Trophoblast cell (in vitro differentiated cells and primary cell): ENCODE measurements around the gene SLIT1.

ENCODE experiments used
- DNase-seq, 2 donors: peaks; one replicate each; pipeline ENCODE4 v3.0.0-alpha.2; 2016
- H2AFZ ChIP-seq: 2 replicates; pipeline ENCODE4 v1.6.1; 2013; ENCODE audit warnings: low read length, moderate library complexity, mild to moderate bottlenecking; ENCODE audit not compliant: insufficient read depth, poor library complexity
- H2AK5ac ChIP-seq: 2 replicates; pipeline ENCODE4 v1.6.1; 2013; ENCODE audit warnings: mild to moderate bottlenecking, low read length
- H2BK120ac ChIP-seq: 2 replicates; pipeline ENCODE4 v1.6.1; 2013; ENCODE audit warnings: low read length, mild to moderate bottlenecking, moderate library complexity; ENCODE audit not compliant: insufficient read depth, poor library complexity
- H2BK12ac ChIP-seq: 2 replicates; pipeline ENCODE4 v1.6.1; 2013; ENCODE audit warnings: mild to moderate bottlenecking, low read length, moderate library complexity
- H2BK5ac ChIP-seq: 2 replicates; pipeline ENCODE4 v1.6.1; 2013; ENCODE audit warnings: low read length, low read depth, moderate library complexity, mild to moderate bottlenecking; ENCODE audit not compliant: poor library complexity
- H3K14ac ChIP-seq: 2 replicates; pipeline ENCODE4 v1.6.1; 2013; ENCODE audit warnings: mild to moderate bottlenecking, low read length
- H3K18ac ChIP-seq: 2 replicates; pipeline ENCODE4 v1.6.1; 2013; ENCODE audit warnings: mild to moderate bottlenecking, low read length
- H3K23ac ChIP-seq: 2 replicates; pipeline ENCODE4 v1.6.1; 2013; ENCODE audit warnings: low read length
- H3K27ac ChIP-seq: 2 replicates; pipeline ENCODE4 v1.5.1; 2013; ENCODE audit warnings: low read depth, mild to moderate bottlenecking, inconsistent platforms, low read length, moderate library complexity
- H3K27me3 ChIP-seq: 2 replicates; pipeline ENCODE4 v1.6.1; 2013; ENCODE audit warnings: inconsistent platforms, mild to moderate bottlenecking, low read length, moderate library complexity; ENCODE audit not compliant: insufficient read depth
- H3K36me3 ChIP-seq, 2 experiments: 1 replicate in 1 of 2; 2 replicates in 1 of 2; pipeline ENCODE4 v1.6.1; 2013; ENCODE audit warnings: low read length in 2 of 2, mild to moderate bottlenecking in 2 of 2, moderate library complexity in 1 of 2; ENCODE audit not compliant: insufficient read depth in 2 of 2, control insufficient read depth in 1 of 2
- H3K4ac ChIP-seq: 2 replicates; pipeline ENCODE4 v1.6.1; 2013; ENCODE audit warnings: low read depth, mild to moderate bottlenecking, low read length, moderate library complexity
- H3K4me1 ChIP-seq, 2 experiments: 1 replicate in 1 of 2; 2 replicates in 1 of 2; pipeline ENCODE4 v1.6.1; 2013; ENCODE audit warnings: low read length in 2 of 2, mild to moderate bottlenecking in 2 of 2, moderate library complexity in 1 of 2; ENCODE audit not compliant: insufficient read depth in 2 of 2, control insufficient read depth in 1 of 2
- H3K4me2 ChIP-seq: 2 replicates; pipeline ENCODE4 v1.6.1; 2013; ENCODE audit warnings: inconsistent platforms, mild to moderate bottlenecking, low read length, moderate library complexity
- H3K4me3 ChIP-seq: 2 replicates; pipeline ENCODE4 v1.5.1; 2013; ENCODE audit warnings: mild to moderate bottlenecking, low read depth, low read length, inconsistent platforms
- H3K79me1 ChIP-seq: one replicate; pipeline ENCODE4 v1.6.1; 2013; ENCODE audit warnings: low read length
- H3K79me2 ChIP-seq: 2 replicates; pipeline ENCODE4 v1.6.1; 2013; ENCODE audit warnings: low read length, mild to moderate bottlenecking; ENCODE audit not compliant: control insufficient read depth, insufficient read depth, poor library complexity
- H3K9ac ChIP-seq: 2 replicates; pipeline ENCODE4 v1.6.1; 2013; ENCODE audit warnings: mild to moderate bottlenecking, low read length
- H3K9me3 ChIP-seq: 2 replicates; pipeline ENCODE4 v1.6.1; 2013; ENCODE audit warnings: low read depth, mild to moderate bottlenecking, control low read depth, inconsistent platforms, low read length; ENCODE audit not compliant: insufficient read depth
- H4K12ac ChIP-seq: 2 replicates; pipeline ENCODE4 v1.6.1; 2013; ENCODE audit warnings: low read depth, mild to moderate bottlenecking, low read length, moderate library complexity
- H4K8ac ChIP-seq: 2 replicates; pipeline ENCODE4 v1.6.1; 2013; ENCODE audit warnings: low read depth, mild to moderate bottlenecking, low read length, moderate library complexity
- H4K91ac ChIP-seq: one replicate; pipeline ENCODE4 v1.6.1; 2013; ENCODE audit warnings: low read depth, mild to moderate bottlenecking, low read length, moderate library complexity
- WGBS: extraction: QIAGEN DNeasy Blood & Tissue Kit; methylation state at CpG from one replicate; pipeline ENCODE4 v1.1.7; 2013; ENCODE audit warnings: missing lambda C conversion rate; ENCODE audit not compliant: insufficient read length, insufficient coverage; ENCODE audit errors: extremely low coverage; 5-methylcytosine and 5-hydroxymethylcytosine counted together

The SLIT1 gene

DNA sequence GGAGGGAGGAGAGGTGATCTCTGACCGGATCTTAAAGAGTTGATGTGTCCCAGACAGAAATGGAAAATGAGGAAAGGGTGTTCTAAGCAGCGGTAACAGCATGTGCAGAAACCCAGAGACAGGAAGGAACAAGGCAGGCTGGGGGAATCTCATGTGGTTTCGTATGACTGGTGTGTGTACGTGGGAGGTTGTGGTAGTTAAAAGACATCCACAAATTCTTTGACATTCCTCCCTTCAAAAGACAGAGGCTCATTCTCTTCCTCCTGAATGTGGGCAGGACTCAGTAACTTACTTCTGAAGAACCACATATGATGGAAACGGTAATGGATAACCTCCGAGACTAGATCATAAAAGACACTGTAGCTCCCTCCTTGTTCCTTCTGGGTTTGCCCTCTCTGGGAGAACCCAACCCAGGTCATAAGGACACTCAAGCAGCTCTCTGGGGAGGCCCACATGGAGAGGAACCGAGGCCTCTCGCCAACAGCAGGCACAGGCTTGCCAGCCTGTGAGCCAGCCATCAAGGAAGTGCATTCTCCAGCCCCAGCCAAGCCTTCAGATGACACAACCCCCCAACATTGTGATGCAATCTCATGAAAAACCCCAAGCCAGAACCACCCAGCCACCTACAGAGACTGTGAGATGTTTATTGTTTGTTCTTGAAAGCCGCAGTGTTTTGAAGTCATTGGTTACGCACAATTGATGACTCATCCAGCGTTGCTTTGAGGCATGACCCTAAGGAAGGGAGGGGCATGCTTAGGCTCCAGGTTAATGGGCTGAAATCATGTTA, 116.0 kb downstream of the SLIT1 start:
- H2BK5ac ChIP-seq, result no peak overlapping the region
- H3K23ac ChIP-seq, result no peak overlapping the region
- no peak overlapping the region for H3K14ac ChIP-seq
- no peak overlapping the region for H3K27ac ChIP-seq
- no peak overlapping the region for H2BK12ac ChIP-seq
- no peaks in the 10 kb centered on the region for H3K9me3 ChIP-seq
- H4K91ac ChIP-seq, result no peak overlapping the region
- H3K79me2 ChIP-seq, result no peaks in the 10 kb centered on the region
- peak; percentile 40 to 64 for DNase-seq
- H4K12ac ChIP-seq, result no peak overlapping the region
- no peak overlapping the region for H4K8ac ChIP-seq
- H2AFZ ChIP-seq, result no peak overlapping the region
- no peaks in the 10 kb centered on the region for H3K36me3 ChIP-seq
- H2AK5ac ChIP-seq, result no peak overlapping the region
- no peak overlapping the region for H3K9ac ChIP-seq
- no peak overlapping the region for H3K4ac ChIP-seq
- no peak overlapping the region for H3K18ac ChIP-seq
- no CpG with 5 or more reads among the region's 11 CpGs for WGBS
- no peaks in the 10 kb centered on the region for H3K4me1 ChIP-seq
- H2BK120ac ChIP-seq, result no peak overlapping the region
- H3K79me1 ChIP-seq, result no peaks in the 10 kb centered on the region
- no peak overlapping the region for H3K4me2 ChIP-seq
- no peak overlapping the region for H3K4me3 ChIP-seq
- H3K27me3 ChIP-seq, result no peaks in the 10 kb centered on the region

DNA sequence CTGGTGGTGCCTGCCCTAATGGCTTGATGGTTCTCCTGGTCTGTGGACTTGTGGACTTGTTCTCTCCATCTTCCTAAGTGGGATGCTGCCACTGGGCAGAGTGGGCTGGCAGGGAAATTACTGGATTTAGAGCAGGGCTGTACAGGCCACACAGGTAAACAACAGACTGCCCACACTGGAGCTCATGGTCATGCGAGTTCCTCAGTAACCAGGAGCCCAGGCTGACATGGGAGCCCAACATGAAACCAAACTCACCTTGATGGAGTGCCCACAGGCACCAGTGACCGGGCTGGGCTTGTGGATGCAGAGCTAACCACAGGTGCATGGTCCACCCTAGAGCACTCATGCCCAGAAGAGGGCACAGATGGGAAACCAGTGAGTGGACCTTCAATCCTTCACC, 116.7 kb downstream of the SLIT1 start:
- H2BK120ac ChIP-seq, result no peak overlapping the region
- WGBS, result no CpG with 5 or more reads among the region's 2 CpGs
- H4K91ac ChIP-seq, result no peak overlapping the region
- no peak overlapping the region for H2AK5ac ChIP-seq
- no peaks in the 10 kb centered on the region for H3K36me3 ChIP-seq
- H2BK5ac ChIP-seq, result no peak overlapping the region
- no peak for DNase-seq
- no peak overlapping the region for H3K4me2 ChIP-seq
- no peaks in the 10 kb centered on the region for H3K79me2 ChIP-seq
- H2AFZ ChIP-seq, result no peak overlapping the region
- H4K8ac ChIP-seq, result no peak overlapping the region
- H3K27me3 ChIP-seq, result no peaks in the 10 kb centered on the region
- H3K23ac ChIP-seq, result no peak overlapping the region
- no peak overlapping the region for H3K27ac ChIP-seq
- H2BK12ac ChIP-seq, result no peak overlapping the region
- H3K4me1 ChIP-seq, result no peaks in the 10 kb centered on the region
- no peak overlapping the region for H3K9ac ChIP-seq
- H4K12ac ChIP-seq, result no peak overlapping the region
- H3K79me1 ChIP-seq, result no peaks in the 10 kb centered on the region
- H3K9me3 ChIP-seq, result no peaks in the 10 kb centered on the region
- no peak overlapping the region for H3K4ac ChIP-seq
- no peak overlapping the region for H3K4me3 ChIP-seq
- no peak overlapping the region for H3K14ac ChIP-seq
- H3K18ac ChIP-seq, result no peak overlapping the region

GRCh38 chr10:97067716-97068391, 117.9 kb downstream of the SLIT1 start:
- Histone ChIP-seq H3K18ac (no peak overlapping the region), H2AFZ (no peak overlapping the region), H4K8ac (no peak overlapping the region), H3K27ac (no peak overlapping the region), H2BK12ac (no peak overlapping the region), H3K4me3 (no peak overlapping the region), H2AK5ac (no peak overlapping the region), H4K12ac (no peak overlapping the region), H3K9me3 (no peaks in the 10 kb centered on the region), H3K79me2 (no peaks in the 10 kb centered on the region), H3K14ac (no peak overlapping the region), H2BK120ac (no peak overlapping the region), H3K79me1 (no peaks in the 10 kb centered on the region), H3K23ac (no peak overlapping the region), H3K36me3 (no peaks in the 10 kb centered on the region), H4K91ac (no peak overlapping the region), H2BK5ac (no peak overlapping the region), H3K4ac (no peak overlapping the region), H3K27me3 (no peaks in the 10 kb centered on the region), H3K9ac (no peak overlapping the region), H3K4me1 (no peaks in the 10 kb centered on the region), H3K4me2 (no peak overlapping the region)
- DNase-seq, result no peak
- WGBS, result no CpG with 5 or more reads among the region's 16 CpGs

- Histone ChIP-seq H3K4me3 (no peak overlapping the region), H2AK5ac (no peak overlapping the region), H3K27me3 (no peaks in the 10 kb centered on the region), H3K4me1 (no peaks in the 10 kb centered on the region), H2AFZ (no peak overlapping the region), H3K14ac (no peak overlapping the region), H3K79me1 (no peaks in the 10 kb centered on the region), H4K91ac (no peak overlapping the region), H3K18ac (no peak overlapping the region), H3K23ac (no peak overlapping the region), H3K9ac (no peak overlapping the region), H3K4ac (no peak overlapping the region), H2BK12ac (no peak overlapping the region), H3K27ac (no peak overlapping the region), H2BK5ac (no peak overlapping the region), H4K12ac (no peak overlapping the region), H2BK120ac (no peak overlapping the region), H3K4me2 (no peak overlapping the region), H3K9me3 (no peaks in the 10 kb centered on the region), H3K79me2 (no peaks in the 10 kb centered on the region), H3K36me3 (no peaks in the 10 kb centered on the region), H4K8ac (no peak overlapping the region)
- WGBS, result no CpG with 5 or more reads among the region's 13 CpGs
- DNase-seq, result no peak
These were observed 118.7 kb downstream of the SLIT1 start for GRCh38 chr10:97066877-97067555.
